Keratinocyte (primary cell): ENCODE data around the gene ASPN.

Source experiments
- EZH2 ChIP-seq: IDR thresholded peaks from one replicate; pipeline ENCODE4 v1.6.1; 2012; ENCODE audit warnings: inconsistent platforms, mild to moderate bottlenecking, low read length, moderate library complexity
- TF ChIP-seq, protein P1 (sequence below), 3 experiments: IDR thresholded peaks in 1 of 3; conservative IDR thresholded peaks in 1 of 3; optimal IDR thresholded peaks in 1 of 3; 2 replicates in 2 of 3; 3 replicates in 1 of 3; pipeline versions ENCODE3 to v1.5.1; 2011; ENCODE audit warnings: low read length in 3 of 3, mild to moderate bottlenecking in 3 of 3, moderate library complexity in 2 of 3, control low read depth in 1 of 3, inconsistent platforms in 1 of 3; ENCODE audit not compliant: insufficient read depth in 2 of 3; ENCODE audit errors: extremely low read depth in 1 of 3

- TF ChIP-seq, protein P1, sequence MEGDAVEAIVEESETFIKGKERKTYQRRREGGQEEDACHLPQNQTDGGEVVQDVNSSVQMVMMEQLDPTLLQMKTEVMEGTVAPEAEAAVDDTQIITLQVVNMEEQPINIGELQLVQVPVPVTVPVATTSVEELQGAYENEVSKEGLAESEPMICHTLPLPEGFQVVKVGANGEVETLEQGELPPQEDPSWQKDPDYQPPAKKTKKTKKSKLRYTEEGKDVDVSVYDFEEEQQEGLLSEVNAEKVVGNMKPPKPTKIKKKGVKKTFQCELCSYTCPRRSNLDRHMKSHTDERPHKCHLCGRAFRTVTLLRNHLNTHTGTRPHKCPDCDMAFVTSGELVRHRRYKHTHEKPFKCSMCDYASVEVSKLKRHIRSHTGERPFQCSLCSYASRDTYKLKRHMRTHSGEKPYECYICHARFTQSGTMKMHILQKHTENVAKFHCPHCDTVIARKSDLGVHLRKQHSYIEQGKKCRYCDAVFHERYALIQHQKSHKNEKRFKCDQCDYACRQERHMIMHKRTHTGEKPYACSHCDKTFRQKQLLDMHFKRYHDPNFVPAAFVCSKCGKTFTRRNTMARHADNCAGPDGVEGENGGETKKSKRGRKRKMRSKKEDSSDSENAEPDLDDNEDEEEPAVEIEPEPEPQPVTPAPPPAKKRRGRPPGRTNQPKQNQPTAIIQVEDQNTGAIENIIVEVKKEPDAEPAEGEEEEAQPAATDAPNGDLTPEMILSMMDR (optimal IDR thresholded peaks at IDR 0.05 in 1 of 3, IDR thresholded peaks at IDR 0.05 in 1 of 3, conservative IDR thresholded peaks at IDR 0.05 in 1 of 3; ENCODE audit: extremely low read depth in 1 of 3, insufficient read depth in 2 of 3, low read length in 3 of 3): no peak
- no peak for TF ChIP-seq EZH2
Measured at GRCh38 chr9:92463984-92464383, 18.3 kb downstream of the ASPN start.
